ENCODE data around the gene ANXA2.

Gene ANXA2

DNA sequence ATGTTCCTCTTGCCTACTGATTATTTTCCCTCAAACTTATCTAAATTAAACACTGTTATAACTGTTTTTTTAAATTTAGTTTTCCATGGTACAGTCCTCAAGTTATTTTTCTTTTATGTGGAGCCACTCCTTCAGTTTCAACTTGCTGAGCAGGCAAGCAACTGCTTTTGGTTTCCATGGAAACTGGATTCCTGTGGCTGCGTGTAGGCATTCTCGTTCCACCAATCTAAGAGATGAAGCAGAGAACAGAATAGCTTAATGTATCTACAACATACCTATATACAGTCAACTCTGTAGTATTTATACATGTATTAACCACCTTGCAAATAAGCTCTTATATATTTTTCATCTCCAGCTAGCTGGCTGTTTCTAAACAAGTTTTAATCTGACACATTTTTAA is 25.8 kb upstream of the ANXA2 start:
- H3K4me3 ChIP-seq (ENCODE audit: low read depth, low read length), result no peak overlapping the region
- TF ChIP-seq MYC (IDR thresholded peaks at IDR 0.05; ENCODE audit: low read depth, low read length) (no peak), CTCF (IDR thresholded peaks at IDR 0.05; ENCODE audit: low read depth, low read length) (no peak), POLR2A (IDR thresholded peaks at IDR 0.05; ENCODE audit: extremely low read depth, insufficient read length) (no peak)
- TF ChIP-seq, protein P1, sequence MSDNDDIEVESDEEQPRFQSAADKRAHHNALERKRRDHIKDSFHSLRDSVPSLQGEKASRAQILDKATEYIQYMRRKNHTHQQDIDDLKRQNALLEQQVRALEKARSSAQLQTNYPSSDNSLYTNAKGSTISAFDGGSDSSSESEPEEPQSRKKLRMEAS (IDR thresholded peaks at IDR 0.05; ENCODE audit: low read depth, low read length), result no peak
- DNase-seq (ENCODE audit: low read depth), result no peak

DNA sequence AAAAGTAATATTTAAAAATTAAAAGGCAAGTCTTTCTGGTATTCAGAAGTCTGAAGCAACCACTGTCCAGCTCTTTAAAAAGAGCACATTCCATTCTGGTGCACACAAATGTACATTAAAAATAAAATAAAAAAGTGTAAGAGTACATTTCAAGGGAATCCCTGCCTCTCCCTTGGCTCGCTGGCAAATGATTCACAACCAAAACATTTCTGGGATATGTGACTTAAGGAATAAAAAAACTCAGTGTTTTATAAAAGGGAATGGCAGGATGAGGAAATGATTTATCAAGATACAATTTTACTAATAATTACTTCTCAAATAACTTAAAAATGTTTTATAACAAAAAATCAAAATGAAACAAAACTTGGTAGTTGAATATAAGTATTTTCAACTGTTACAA is 23.8 kb upstream of the ANXA2 start:
- H3K4me3 ChIP-seq (ENCODE audit: low read depth, low read length), result no peak overlapping the region
- DNase-seq (ENCODE audit: low read depth), result no peak
- TF ChIP-seq CTCF (IDR thresholded peaks at IDR 0.05; ENCODE audit: low read depth, low read length), result no peak
- TF ChIP-seq, protein P1 (IDR thresholded peaks at IDR 0.05; ENCODE audit: low read depth, low read length), result no peak
- TF ChIP-seq MYC (IDR thresholded peaks at IDR 0.05; ENCODE audit: low read depth, low read length), result no peak
- no peak for TF ChIP-seq POLR2A (IDR thresholded peaks at IDR 0.05; ENCODE audit: extremely low read depth, insufficient read length)

GRCh38 chr15:60420203-60420716 is 22.5 kb upstream of the ANXA2 start:
- TF ChIP-seq MYC (IDR thresholded peaks at IDR 0.05; ENCODE audit: low read depth, low read length) (no peak), POLR2A (IDR thresholded peaks at IDR 0.05; ENCODE audit: extremely low read depth, insufficient read length) (no peak), CTCF (IDR thresholded peaks at IDR 0.05; ENCODE audit: low read depth, low read length) (no peak)
- TF ChIP-seq, protein P1 (IDR thresholded peaks at IDR 0.05; ENCODE audit: low read depth, low read length), result no peak
- no peak overlapping the region for H3K4me3 ChIP-seq (ENCODE audit: low read depth, low read length)
- no peak for DNase-seq (ENCODE audit: low read depth)

DNA sequence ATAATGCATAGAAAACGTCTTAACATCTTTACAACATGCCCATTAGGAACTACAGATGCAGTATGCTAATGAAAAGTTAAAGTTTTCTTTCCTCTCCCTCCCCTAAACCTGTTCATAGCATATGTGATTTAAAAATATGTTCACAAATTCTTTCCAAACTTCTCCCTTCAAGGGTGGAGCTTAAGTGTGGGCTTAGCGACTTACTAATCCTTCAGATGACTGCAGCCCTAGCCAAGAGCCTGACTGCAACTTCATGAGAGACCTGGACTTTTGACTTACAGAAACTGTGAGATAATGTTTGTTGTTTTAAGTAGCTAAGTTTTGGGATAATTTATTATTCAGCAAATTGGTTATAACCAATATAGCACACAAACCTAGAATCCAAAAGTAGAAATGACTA is 22.0 kb upstream of the ANXA2 start:
- no peak for DNase-seq (ENCODE audit: low read depth)
- TF ChIP-seq CTCF (IDR thresholded peaks at IDR 0.05; ENCODE audit: low read depth, low read length), result no peak
- TF ChIP-seq, protein P1 (IDR thresholded peaks at IDR 0.05; ENCODE audit: low read depth, low read length), result no peak
- TF ChIP-seq MYC (IDR thresholded peaks at IDR 0.05; ENCODE audit: low read depth, low read length), result no peak
- H3K4me3 ChIP-seq (ENCODE audit: low read depth, low read length), result no peak overlapping the region

GRCh38 chr15:60418096-60418495 is 20.3 kb upstream of the ANXA2 start:
- DNase-seq (ENCODE audit: low read depth), result no peak
- no peak overlapping the region for H3K4me3 ChIP-seq (ENCODE audit: low read depth, low read length)
- TF ChIP-seq CTCF (IDR thresholded peaks at IDR 0.05; ENCODE audit: low read depth, low read length) (no peak), POLR2A (IDR thresholded peaks at IDR 0.05; ENCODE audit: extremely low read depth, insufficient read length) (no peak), MYC (IDR thresholded peaks at IDR 0.05; ENCODE audit: low read depth, low read length) (no peak)
- TF ChIP-seq, protein P1 (IDR thresholded peaks at IDR 0.05; ENCODE audit: low read depth, low read length), result no peak

DNA sequence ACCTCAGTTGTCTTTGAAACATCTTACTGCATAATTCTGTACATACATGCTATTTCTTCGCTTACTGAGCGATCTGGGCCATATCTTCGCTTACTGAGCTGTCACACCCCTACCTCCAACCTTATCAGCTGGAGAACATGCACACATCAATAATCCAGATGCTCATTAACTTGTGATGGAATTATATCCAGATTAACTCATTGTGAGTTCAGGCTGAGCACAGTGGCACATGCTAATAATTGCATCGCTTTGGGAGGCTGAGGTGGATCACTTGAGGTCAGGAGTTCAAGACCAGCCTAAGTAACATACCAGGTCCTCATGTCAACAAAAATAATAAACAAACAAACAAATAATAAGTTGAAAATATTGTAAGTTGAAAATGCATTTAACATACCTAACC is 19.3 kb upstream of the ANXA2 start:
- no peak for DNase-seq (ENCODE audit: low read depth)
- TF ChIP-seq CTCF (IDR thresholded peaks at IDR 0.05; ENCODE audit: low read depth, low read length), result no peak
- TF ChIP-seq, protein P1 (IDR thresholded peaks at IDR 0.05; ENCODE audit: low read depth, low read length), result no peak
- TF ChIP-seq MYC (IDR thresholded peaks at IDR 0.05; ENCODE audit: low read depth, low read length), result no peak
- no peak for TF ChIP-seq POLR2A (IDR thresholded peaks at IDR 0.05; ENCODE audit: extremely low read depth, insufficient read length)
- H3K4me3 ChIP-seq (ENCODE audit: low read depth, low read length), result no peak overlapping the region
